Spleen (tissue), 11 donors: Measurements from ENCODE around the gene PRR16. TPM values are rescaled to one million over a fixed set of nuclear protein-coding genes. Genes with fewer than 3 reads are reported as not detected.

ENCODE experiments used
- DNase-seq: peaks from one replicate; pipeline ENCODE4 v3.0.0-alpha.2; 2020
- H3K27ac ChIP-seq, 8 donors: fragments of 200-600 bp; sonication (generic) in 7 of 8; 1 replicate in 4 of 8; 2 replicates in 4 of 8; pipeline versions ENCODE4 v1.5.0 to v1.8.0; 2016 to 2021; ENCODE audit warnings: inconsistent platforms in 4 of 8, mild to moderate bottlenecking in 4 of 8, moderate library complexity in 1 of 8
- H3K27me3 ChIP-seq, 7 donors: fragments of 200-600 bp; sonication (generic) in 6 of 7; replicated peaks in 1 of 7; 1 replicate in 4 of 7; 2 replicates in 3 of 7; pipeline versions ENCODE4 v1.5.0 to v1.8.0; 2016 to 2021; ENCODE audit warnings: inconsistent platforms in 3 of 7, mild to moderate bottlenecking in 1 of 7
- H3K36me3 ChIP-seq, 6 donors: fragments of 200-600 bp; sonication (generic) in 5 of 6; 1 replicate in 4 of 6; 2 replicates in 2 of 6; pipeline versions ENCODE4 v1.5.0 to v1.8.0; 2016 to 2021; ENCODE audit warnings: inconsistent platforms in 2 of 6
- H3K4me1 ChIP-seq, 6 donors: fragments of 200-600 bp; sonication (generic) in 5 of 6; 1 replicate in 3 of 6; 2 replicates in 3 of 6; pipeline versions ENCODE4 v1.5.0 to v1.8.0; 2016 to 2021; ENCODE audit warnings: inconsistent platforms in 3 of 6
- H3K4me3 ChIP-seq, 8 donors: fragments of 200-600 bp; sonication (generic) in 7 of 8; 1 replicate in 4 of 8; 2 replicates in 4 of 8; pipeline versions ENCODE4 v1.5.0 to v1.8.0; 2016 to 2021; ENCODE audit warnings: inconsistent platforms in 4 of 8, mild to moderate bottlenecking in 4 of 8, moderate library complexity in 2 of 8
- H3K9me3 ChIP-seq, 8 donors: fragments of 200-600 bp; sonication (generic) in 7 of 8; 1 replicate in 4 of 8; 2 replicates in 4 of 8; pipeline versions ENCODE4 v1.5.0 to v1.8.0; 2016 to 2021; ENCODE audit warnings: inconsistent platforms in 4 of 8
- POLR2A ChIP-seq, 3 donors: fragments of 450-650 bp; IDR thresholded peaks; one replicate each; pipeline ENCODE4 v1.5.1; 2017; ENCODE audit warnings: antibody characterized with exemption in 3 of 3, mild to moderate bottlenecking in 1 of 3
- POLR2AphosphoS5 ChIP-seq, 3 donors: sonication (generic); formaldehyde crosslinking; IDR thresholded peaks; one replicate each; pipeline ENCODE4 v1.5.1; 2017; ENCODE audit warnings: antibody characterized with exemption in 3 of 3
- WGBS, 5 donors: extraction: QIAGEN DNeasy Blood & Tissue Kit in 3 of 5; methylation state at CpG; one replicate each; pipeline versions ENCODE4 v1.1.5 to v1.1.7; 2013 to 2018; 5-methylcytosine and 5-hydroxymethylcytosine counted together
- intact Hi-C: fragments of 100-400 bp; cut with DNase I; formaldehyde crosslinking; loops from one replicate; pipeline ENCODE4 v1.15.0; 2023; ENCODE audit warnings: low total_unique reads
- polyA plus RNA-seq, 3 donors: library from polyadenylated mRNA; stranded (reverse); fragments of 200-250 nt; gene quantifications; one replicate each; pipeline ENCODE4 v1.2.1, GENCODE V29; 2013
- total RNA-seq, 7 donors: library from RNA; depleted of rRNA in 3 of 7; stranded (reverse); fragments of >200 nt in 3 of 7; fragmentation: NEBNext Ultra II Directional in 4 of 7; extraction: Animal tissue kit (Norgen Biotek cat#: 25700) in 4 of 7; gene quantifications; one replicate each; pipeline versions ENCODE4 v1.1.0 to v1.2.1, GENCODE V29; 2016 to 2021
- TF ChIP-seq, protein P1 (sequence below), 11 experiments: fragments of 200-600 bp in 7 of 11; fragments of 450-650 bp in 4 of 11; sonication (generic) in 4 of 11; IDR thresholded peaks in 8 of 11; conservative IDR thresholded peaks in 3 of 11; 1 replicate in 7 of 11; 2 replicates in 4 of 11; pipeline versions ENCODE4 v1.4.0 to v1.8.0; 2016 to 2021; ENCODE audit warnings: antibody characterized with exemption in 11 of 11, inconsistent platforms in 4 of 11, mild to moderate bottlenecking in 1 of 11
- donor health status: healthy with polysubstance abuse.
- donor health status: DM: no; HTN: no; CAD: no; lungs with moderate emphysema.
- donor health status: DM: no; HTN: no; CAD: no.
- donor health status: Bipolar disorder and iron deficiency.
- donor health status: healthy.
- donor health status: DM: no; HTN: no; CAD: no.
- donor health status: DM: yes; HTN: yes; CAD: no.

The PRR16 gene
- total and polyA plus RNA-seq, 10 donors: 0.61 to 4.5 (median 2.1) TPM

DNA sequence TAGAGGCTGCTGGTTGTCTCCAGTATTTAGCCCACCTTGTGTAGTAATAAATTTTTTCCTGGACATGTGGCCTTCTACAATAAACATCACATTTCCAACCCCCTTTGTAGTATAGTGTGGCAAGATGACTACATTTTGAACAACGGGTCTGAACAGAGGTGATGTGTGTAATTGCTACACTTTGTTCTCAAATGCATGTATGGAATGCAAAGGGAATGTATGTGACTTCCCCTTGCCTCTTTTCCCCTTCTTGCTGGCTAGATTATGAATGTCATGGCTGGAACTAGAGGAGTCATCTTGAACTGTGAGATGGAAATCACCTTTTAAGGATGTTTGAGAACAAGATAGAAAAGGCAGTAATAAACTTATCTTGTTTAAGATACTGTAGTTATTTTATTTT lies 54.5 kb downstream of the PRR16 start:
- H3K9me3 ChIP-seq: peaks cover 0 to 8% (median 0%) of the 10 kb centered on the region in 8 donors
- H3K27ac ChIP-seq: no peak overlapping the region
- H3K27me3 ChIP-seq: no peaks in the 10 kb centered on the region
- no peaks in the 10 kb centered on the region for H3K4me1 ChIP-seq
- no peak for DNase-seq
- no peak overlapping the region for H3K4me3 ChIP-seq
- TF ChIP-seq, protein P1, sequence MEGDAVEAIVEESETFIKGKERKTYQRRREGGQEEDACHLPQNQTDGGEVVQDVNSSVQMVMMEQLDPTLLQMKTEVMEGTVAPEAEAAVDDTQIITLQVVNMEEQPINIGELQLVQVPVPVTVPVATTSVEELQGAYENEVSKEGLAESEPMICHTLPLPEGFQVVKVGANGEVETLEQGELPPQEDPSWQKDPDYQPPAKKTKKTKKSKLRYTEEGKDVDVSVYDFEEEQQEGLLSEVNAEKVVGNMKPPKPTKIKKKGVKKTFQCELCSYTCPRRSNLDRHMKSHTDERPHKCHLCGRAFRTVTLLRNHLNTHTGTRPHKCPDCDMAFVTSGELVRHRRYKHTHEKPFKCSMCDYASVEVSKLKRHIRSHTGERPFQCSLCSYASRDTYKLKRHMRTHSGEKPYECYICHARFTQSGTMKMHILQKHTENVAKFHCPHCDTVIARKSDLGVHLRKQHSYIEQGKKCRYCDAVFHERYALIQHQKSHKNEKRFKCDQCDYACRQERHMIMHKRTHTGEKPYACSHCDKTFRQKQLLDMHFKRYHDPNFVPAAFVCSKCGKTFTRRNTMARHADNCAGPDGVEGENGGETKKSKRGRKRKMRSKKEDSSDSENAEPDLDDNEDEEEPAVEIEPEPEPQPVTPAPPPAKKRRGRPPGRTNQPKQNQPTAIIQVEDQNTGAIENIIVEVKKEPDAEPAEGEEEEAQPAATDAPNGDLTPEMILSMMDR (IDR thresholded peaks at IDR 0.05 in 8 of 11, conservative IDR thresholded peaks at IDR 0.05 in 3 of 11): no peak
- TF ChIP-seq POLR2A (IDR thresholded peaks at IDR 0.05): no peak
- no peak for TF ChIP-seq POLR2AphosphoS5 (IDR thresholded peaks at IDR 0.05)
- intact Hi-C loops: no loop called here
- WGBS, 5 donors: 61 to 91% (median 73%) methylated on average over 1 of the region's 1 CpG
- no peaks in the 10 kb centered on the region for H3K36me3 ChIP-seq

DNA sequence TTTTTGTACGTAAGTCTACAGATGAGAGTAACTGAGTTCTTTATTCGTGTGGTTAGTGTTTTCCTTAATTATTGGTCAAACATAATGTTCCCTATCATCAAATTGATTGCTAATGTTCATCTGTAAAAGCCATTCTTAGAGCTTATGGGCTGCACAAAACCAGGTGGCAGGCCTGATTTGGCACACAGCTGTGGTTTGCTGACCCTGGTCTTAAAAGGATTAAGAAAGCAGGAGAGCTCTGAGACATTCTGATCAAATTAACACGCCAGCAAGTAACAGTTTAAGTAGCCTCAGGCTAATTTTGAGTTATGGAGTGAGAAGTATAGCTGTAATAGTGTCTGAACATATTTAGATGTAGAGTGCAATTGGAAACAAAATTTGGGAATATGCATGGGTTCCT lies 63.2 kb downstream of the PRR16 start:
- no peaks in the 10 kb centered on the region for H3K36me3 ChIP-seq
- 60 to 84% (median 67%) methylated on average over 3 of the region's 3 CpGs for WGBS, 5 donors
- H3K27ac ChIP-seq: no peak overlapping the region
- peaks cover 0 to 4% (median 0%) of the 10 kb centered on the region in 8 donors for H3K9me3 ChIP-seq
- TF ChIP-seq, protein P1 (IDR thresholded peaks at IDR 0.05 in 8 of 11, conservative IDR thresholded peaks at IDR 0.05 in 3 of 11): no peak
- TF ChIP-seq POLR2A (IDR thresholded peaks at IDR 0.05) (no peak), POLR2AphosphoS5 (IDR thresholded peaks at IDR 0.05) (no peak)
- H3K4me1 ChIP-seq: no peaks in the 10 kb centered on the region
- H3K4me3 ChIP-seq: no peak overlapping the region
- intact Hi-C loops: no loop called here
- DNase-seq: no peak
- no peaks in the 10 kb centered on the region for H3K27me3 ChIP-seq

DNA sequence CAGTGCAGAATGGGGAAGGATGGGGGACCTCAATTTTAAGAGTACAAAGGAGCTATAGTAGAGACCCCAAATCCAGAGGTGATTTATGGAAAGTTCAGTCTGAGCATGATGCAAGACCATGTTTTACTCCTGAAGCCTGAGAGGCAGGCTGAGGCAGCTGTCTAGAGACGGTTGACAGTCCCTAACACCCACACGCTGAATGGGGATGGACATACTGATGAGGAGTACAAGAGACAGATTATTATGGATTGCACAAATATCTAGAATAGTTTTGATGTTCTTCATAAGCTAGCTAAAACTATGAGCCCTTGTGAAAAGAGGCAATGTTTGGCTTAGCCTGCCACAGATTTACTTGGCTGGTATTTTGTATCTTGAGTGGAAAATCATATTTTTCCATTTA lies 64.5 kb downstream of the PRR16 start:
- WGBS, 5 donors: 60 to 86% (median 83%) methylated on average over 2 of the region's 2 CpGs
- TF ChIP-seq, protein P1 (IDR thresholded peaks at IDR 0.05 in 8 of 11, conservative IDR thresholded peaks at IDR 0.05 in 3 of 11): no peak
- TF ChIP-seq POLR2AphosphoS5 (IDR thresholded peaks at IDR 0.05) (no peak), POLR2A (IDR thresholded peaks at IDR 0.05) (no peak)
- no peaks in the 10 kb centered on the region for H3K27me3 ChIP-seq
- H3K9me3 ChIP-seq: no peaks in the 10 kb centered on the region
- no peaks in the 10 kb centered on the region for H3K36me3 ChIP-seq
- intact Hi-C loops: no loop called here
- no peak overlapping the region for H3K4me3 ChIP-seq
- no peaks in the 10 kb centered on the region for H3K4me1 ChIP-seq
- no peak for DNase-seq
- no peak overlapping the region for H3K27ac ChIP-seq

DNA sequence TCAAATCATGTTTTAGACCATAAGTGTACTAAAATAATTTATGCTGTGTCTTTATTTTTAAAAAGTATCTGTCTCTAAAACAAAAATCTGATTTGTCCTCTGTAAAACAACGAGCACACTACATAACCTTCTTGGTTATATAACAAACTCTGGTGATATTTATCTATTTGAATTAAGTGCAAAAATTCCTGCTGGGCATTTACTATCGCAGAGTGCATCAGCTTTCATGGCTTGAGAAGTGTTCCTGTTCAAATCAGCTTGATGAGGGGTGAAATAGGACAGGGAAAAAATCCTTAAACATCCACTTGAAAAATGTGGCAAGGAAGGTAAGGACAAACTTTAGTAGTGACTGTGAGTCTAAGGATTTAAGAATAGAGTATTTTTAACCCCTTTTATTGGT lies 65.3 kb downstream of the PRR16 start:
- Histone ChIP-seq H3K9me3 (no peaks in the 10 kb centered on the region), H3K4me3 (no peak overlapping the region), H3K27me3 (no peaks in the 10 kb centered on the region), H3K36me3 (no peaks in the 10 kb centered on the region), H3K27ac (no peak overlapping the region), H3K4me1 (no peaks in the 10 kb centered on the region)
- intact Hi-C loops: no loop called here
- WGBS, 5 donors: 68 to 76% (median 73%) methylated on average over 2 of the region's 2 CpGs
- no peak for TF ChIP-seq POLR2AphosphoS5 (IDR thresholded peaks at IDR 0.05)
- TF ChIP-seq, protein P1 (IDR thresholded peaks at IDR 0.05 in 8 of 11, conservative IDR thresholded peaks at IDR 0.05 in 3 of 11): no peak
- TF ChIP-seq POLR2A (IDR thresholded peaks at IDR 0.05): no peak
- DNase-seq: no peak
